GM12878 (cell line): Measurements from ENCODE around the gene ZNF800. TPM values are rescaled to one million over a fixed set of nuclear protein-coding genes. Genes with fewer than 3 reads are reported as not detected.

ENCODE experiments used
- ATAC-seq: fragments of 200-7000 bp; cut with Tn5 transposase; 3 replicates; pipeline ENCODE4 v1.9.1; 2020; ENCODE audit warnings: mild to moderate bottlenecking, moderate library complexity
- BruUV-seq: library from RNA; stranded (reverse); fragments of 400-500 nt; replicated peaks from 2 replicates; lab custom pipeline; 2021; lab: Mats Ljungman, UMichigan
- CTCF ChIA-PET: fragments of 300-600 bp; sonication (Branson Sonifier 250); formaldehyde crosslinking; extraction: SDS; loops from one replicate; lab custom pipeline; 2021; ENCODE audit warnings: inconsistent platforms; lab: Yijun Ruan, JAX
- POLR2A ChIA-PET: fragments of 350-600 bp; formaldehyde crosslinking; extraction: SDS; loops from one replicate; lab custom pipeline; 2021; ENCODE audit warnings: inconsistent platforms; lab: Charles Lee
- RAD21 ChIA-PET: fragments of 300-600 bp; sonication (Branson Sonifier 250); formaldehyde crosslinking; loops from one replicate; lab custom pipeline; 2023; ENCODE audit warnings: antibody characterized with exemption; ENCODE audit not compliant: unreplicated experiment; lab: Charles Lee
- SMC1A ChIA-PET: fragments of 300-600 bp; sonication (Branson Sonifier 250); formaldehyde crosslinking; loops from one replicate; lab custom pipeline; 2023; ENCODE audit not compliant: unreplicated experiment, uncharacterized antibody; lab: Charles Lee
- DNase-seq: peaks from one replicate; pipeline ENCODE4 v3.0.0-alpha.2; 2011; ENCODE audit warnings: low read depth, low spot score
- FAIRE-seq: peaks from 3 replicates; lab custom pipeline; 2011; peaks lifted over from hg19 to GRCh38; lab: Jason Lieb, UNC
- H2AFZ ChIP-seq: 2 replicates; pipeline ENCODE4 v1.6.0; 2011; ENCODE audit warnings: low read depth, low read length, control low read depth; ENCODE audit not compliant: control insufficient read depth
- H3K27ac ChIP-seq: 2 replicates; pipeline ENCODE4 v1.5.1; 2011; ENCODE audit warnings: control low read depth; ENCODE audit not compliant: control insufficient read depth, insufficient read depth
- H3K27me3 ChIP-seq, 2 experiments: replicated peaks in 1 of 2; 2 replicates each; pipeline versions ENCODE4 v1.6.0 to v1.6.1; 2011; ENCODE audit warnings: low read length in 1 of 2; ENCODE audit not compliant: control insufficient read depth in 2 of 2, insufficient read depth in 2 of 2
- H3K36me3 ChIP-seq, 2 experiments: 2 replicates each; pipeline ENCODE4 v1.5.1; 2011; ENCODE audit warnings: low read length in 1 of 2; ENCODE audit not compliant: control insufficient read depth in 2 of 2, insufficient read depth in 2 of 2
- H3K4me1 ChIP-seq: 2 replicates; pipeline ENCODE4 v1.6.1; 2011; ENCODE audit warnings: mild to moderate bottlenecking, low read length, moderate library complexity, mixed read lengths; ENCODE audit not compliant: control insufficient read depth, insufficient read depth
- H3K4me2 ChIP-seq: 2 replicates; pipeline ENCODE4 v1.6.0; 2011; ENCODE audit warnings: control low read depth; ENCODE audit not compliant: control insufficient read depth, insufficient read depth
- H3K4me3 ChIP-seq: fragments of 200-600 bp; sonication (generic); 2 replicates; pipeline ENCODE4 v1.5.1; 2016
- H3K79me2 ChIP-seq: 2 replicates; pipeline ENCODE4 v1.6.0; 2011; ENCODE audit warnings: low read length; ENCODE audit not compliant: control insufficient read depth, insufficient read depth
- H3K9ac ChIP-seq: 2 replicates; pipeline ENCODE4 v1.8.0; 2011; ENCODE audit warnings: low read length, control low read depth, mixed read lengths; ENCODE audit not compliant: control insufficient read depth, insufficient read depth
- H3K9me3 ChIP-seq: replicated peaks from 3 replicates; pipeline ENCODE4 v1.5.1; 2011; ENCODE audit warnings: mild to moderate bottlenecking, low read length; ENCODE audit not compliant: control insufficient read depth, insufficient read depth
- H4K20me1 ChIP-seq: 2 replicates; pipeline ENCODE4 v1.6.0; 2011; ENCODE audit not compliant: control insufficient read depth, insufficient read depth
- ATF3 ChIP-seq: IDR thresholded peaks from 2 replicates; pipeline ENCODE4 v1.6.1; 2011; ENCODE audit warnings: low read depth, mild to moderate bottlenecking, low read length, moderate library complexity, borderline replicate concordance; ENCODE audit errors: extremely low read depth
- CEBPB ChIP-seq, 2 experiments: fragments of 150-350 bp in 1 of 2; IDR thresholded peaks; 2 replicates each; pipeline ENCODE4 v1.6.1; 2012 to 2014; ENCODE audit warnings: low read depth in 2 of 2, low read length in 2 of 2, borderline replicate concordance in 1 of 2, inconsistent platforms in 1 of 2
- DPF2 ChIP-seq: fragments of 450-650 bp; IDR thresholded peaks from 2 replicates; pipeline ENCODE4 v1.6.1; 2017; ENCODE audit warnings: mild to moderate bottlenecking
- E2F8 ChIP-seq: fragments of 450-650 bp; IDR thresholded peaks from 2 replicates; pipeline ENCODE4 v1.6.1; 2018; ENCODE audit warnings: mild to moderate bottlenecking, low read depth, moderate library complexity; ENCODE audit not compliant: partially characterized antibody
- HDAC6 ChIP-seq: fragments of 200-600 bp; sonication (generic); IDR thresholded peaks from one replicate; pipeline ENCODE4 v1.8.0; 2017; ENCODE audit warnings: antibody characterized with exemption; ENCODE audit not compliant: unreplicated experiment
- IKZF2 ChIP-seq, 2 experiments: fragments of 450-650 bp; IDR thresholded peaks; 2 replicates each; pipeline ENCODE4 v1.6.1; 2017; ENCODE audit warnings: mild to moderate bottlenecking in 2 of 2, moderate library complexity in 2 of 2
- KLF5 ChIP-seq: fragments of 450-650 bp; IDR thresholded peaks from 2 replicates; pipeline ENCODE4 v1.6.1; 2014; ENCODE audit warnings: mild to moderate bottlenecking; ENCODE audit not compliant: partially characterized antibody
- NFIC ChIP-seq: IDR thresholded peaks from 2 replicates; pipeline ENCODE4 v1.6.1; 2012; ENCODE audit warnings: low read depth, mild to moderate bottlenecking, inconsistent platforms, low read length, moderate library complexity
- RAD51 ChIP-seq: fragments of 450-650 bp; IDR thresholded peaks from 2 replicates; pipeline ENCODE4 v1.6.1; 2016; ENCODE audit warnings: moderate library complexity, mild to moderate bottlenecking, inconsistent platforms
- RB1 ChIP-seq: fragments of 450-650 bp; formaldehyde crosslinking; IDR thresholded peaks from 2 replicates; pipeline ENCODE4 v1.6.1; 2017; ENCODE audit warnings: mild to moderate bottlenecking, borderline replicate concordance
- REST ChIP-seq: IDR thresholded peaks from 2 replicates; pipeline ENCODE4 v1.6.1; 2012; ENCODE audit warnings: mild to moderate bottlenecking, low read depth, low read length
- WGBS: methylation state at CpG from one replicate; pipeline ENCODE4 v1.1.6; 2016; ENCODE audit warnings: low lambda C conversion rate; ENCODE audit not compliant: insufficient replicate concordance, insufficient coverage; ENCODE audit errors: missing lambda C conversion rate; 5-methylcytosine and 5-hydroxymethylcytosine counted together
- in situ Hi-C: fragments of 300-500 bp; cut with MboI; formaldehyde crosslinking; loops from 9 replicates; pipeline ENCODE4 v1.14.3; 2018; ENCODE audit warnings: mixed read lengths
- intact Hi-C: fragments of 100-400 bp; cut with micrococcal nuclease; formaldehyde crosslinking; loops from one replicate; pipeline ENCODE4 v1.14.2; 2022; ENCODE audit not compliant: unreplicated experiment
- polyA plus RNA-seq, 11 experiments: library from polyadenylated mRNA; depleted of rRNA in 4 of 11; unstranded in 6 of 11; stranded (reverse) in 5 of 11; fragments of >200 nt; fragmentation: Nextera tagmentation in 4 of 11; fragmentation: Illumina TruSeq in 1 of 11; extraction: Ambion mirVana in 4 of 11; extraction: Trizol in 1 of 11; gene quantifications; 1 replicate in 1 of 11; 2 replicates in 10 of 11; pipeline versions ENCODE4 v1.2.1 to v1.2.3, GENCODE V29; 2011 to 2016; ENCODE audit warnings: inconsistent platforms in 2 of 11, missing spikeins in 2 of 11, low read depth in 1 of 11
- total RNA-seq, 4 experiments: library from RNA; depleted of rRNA in 3 of 4; stranded (reverse); fragments of >200 nt in 3 of 4; fragmentation: Illumina TruSeq in 1 of 4; extraction: Trizol in 1 of 4; gene quantifications; 2 replicates each; pipeline versions ENCODE4 v1.2.1 to v1.2.3, GENCODE V29; 2013 to 2021

The ZNF800 gene
- total and polyA plus RNA-seq, 10 of the 15 experiments (the other 5 are each of a cell fraction or from before 2014, with no cell fraction given): 6.8 to 33.9 (median 23.8) TPM

GRCh38 chr7:127336458-127336857 is 56.0 kb downstream of the ZNF800 start:
- CTCF ChIA-PET: interaction anchor here (1.1 kb wide), 1 partner anchor 17 kb away, joined by 3 read pairs; no protein-coding TSS in a partner anchor
- BruUV-seq: no TSS peak
- 46% methylated on average over 2 of the region's 2 CpGs for WGBS

GRCh38 chr7:127332880-127333279 is 59.6 kb downstream of the ZNF800 start:
- no TSS peak for BruUV-seq
- Histone ChIP-seq H3K9me3 (no peaks in the 10 kb centered on the region), H2AFZ (no peak overlapping the region), H3K79me2 (no peaks in the 10 kb centered on the region), H3K9ac (no peak overlapping the region), H4K20me1 (no peaks in the 10 kb centered on the region), H3K4me1 (no peaks in the 10 kb centered on the region), H3K27me3 (no peaks in the 10 kb centered on the region), H3K4me2 (no peak overlapping the region), H3K4me3 (no peak overlapping the region), H3K27ac (no peak overlapping the region), H3K36me3 (no peaks in the 10 kb centered on the region)
- intact Hi-C loops: no loop called here
- RAD21 ChIA-PET: no interaction called here
- DNase-seq (no peak), ATAC-seq (no peak), FAIRE-seq (no peak)
- CTCF ChIA-PET: interaction anchor here (0.7 kb wide), 1 partner anchor 204 kb away, joined by 3 read pairs; no protein-coding TSS in a partner anchor
- SMC1A ChIA-PET: no interaction called here
- WGBS: 0% methylated on average over 2 of the region's 2 CpGs
- in situ Hi-C loops: no loop called here
- POLR2A ChIA-PET: no interaction called here
- no peak for TF ChIP-seq REST
- no peak for TF ChIP-seq IKZF2 (IDR thresholded peaks at IDR 0.05)
- no peak for TF ChIP-seq NFIC
- no peak for TF ChIP-seq DPF2
- TF ChIP-seq KLF5: no peak
- no peak for TF ChIP-seq CEBPB (IDR thresholded peaks at IDR 0.05; ENCODE audit: borderline replicate concordance in 1 of 2, low read depth in 2 of 2, low read length in 2 of 2)
- no peak for TF ChIP-seq HDAC6
- TF ChIP-seq E2F8: no peak
- no peak for TF ChIP-seq RB1

More at GRCh38 chr7:127336458-127336857, 56.0 kb downstream of the ZNF800 start:
- ChIA-PET SMC1A (no interaction called here), POLR2A (no interaction called here), RAD21 (no interaction called here)
- no peaks in the 10 kb centered on the region for H3K36me3 ChIP-seq
- DNase-seq: no peak
- H4K20me1 ChIP-seq: no peaks in the 10 kb centered on the region
- no peaks in the 10 kb centered on the region; a peak in 1 of 4 replicates for H3K27me3 ChIP-seq
- no peak overlapping the region for H3K27ac ChIP-seq
- no peak overlapping the region for H2AFZ ChIP-seq
- in situ Hi-C loops (no loop called here), intact Hi-C loops (no loop called here)
- H3K79me2 ChIP-seq: no peaks in the 10 kb centered on the region
- H3K9ac ChIP-seq: no peak overlapping the region
- FAIRE-seq: no peak
- no peak overlapping the region for H3K4me2 ChIP-seq
- no peak for ATAC-seq
- H3K4me1 ChIP-seq: no peaks in the 10 kb centered on the region
- TF ChIP-seq RAD51 (no peak), ATF3 (no peak)
- H3K9me3 ChIP-seq: no peaks in the 10 kb centered on the region
- no peak overlapping the region for H3K4me3 ChIP-seq
